ENCODE results near the gene HSPA6. TPM values are rescaled to one million over a fixed set of nuclear protein-coding genes. Genes with fewer than 3 reads are reported as not detected.
"Not testable (repeated sequence)": the region's sequence is repeated elsewhere in the genome, so short reads cannot be mapped to it uniquely, and the experiment has no call there.

HSPA6 gene
- total and polyA plus RNA-seq, 10 of the 15 experiments (the other 5 are each of a cell fraction or from before 2014, with no cell fraction given) = 0.05 to 8.8 (median 0.66) TPM

- H3K4me3 ChIP-seq; H3K4me2 ChIP-seq (ENCODE audit: control insufficient read depth, insufficient read depth); ATAC-seq; H3K27me3 ChIP-seq (replicated peaks in 1 of 2; ENCODE audit: control insufficient read depth in 2 of 2, insufficient read depth in 2 of 2, low read length in 1 of 2); H2AFZ ChIP-seq (ENCODE audit: control insufficient read depth, low read depth, low read length); H3K9me3 ChIP-seq (replicated peaks; ENCODE audit: control insufficient read depth, insufficient read depth, low read length); H3K4me1 ChIP-seq (ENCODE audit: control insufficient read depth, insufficient read depth, low read length); H3K9ac ChIP-seq (ENCODE audit: control insufficient read depth, insufficient read depth, low read length); in situ Hi-C loops (cut with MboI); H3K27ac ChIP-seq (ENCODE audit: control insufficient read depth, insufficient read depth); H3K79me2 ChIP-seq (ENCODE audit: control insufficient read depth, insufficient read depth, low read length); DNase-seq (ENCODE audit: low read depth, low spot score); BruUV-seq (replicated peaks); H4K20me1 ChIP-seq (ENCODE audit: control insufficient read depth, insufficient read depth); FAIRE-seq; H3K36me3 ChIP-seq (ENCODE audit: control insufficient read depth in 2 of 2, insufficient read depth in 2 of 2, low read length in 1 of 2): not testable (repeated sequence)
- intact Hi-C loops (cut with micrococcal nuclease; ENCODE audit: unreplicated experiment) = loop anchor here (10.0 kb wide), 1 partner anchor 138 kb away; no protein-coding TSS in a partner anchor
- TF ChIP-seq MEF2B (IDR thresholded peaks at IDR 0.05; ENCODE audit: partially characterized antibody, poor library complexity, severe bottlenecking) (peak; percentile 91), SPI1 (IDR thresholded peaks at IDR 0.05; ENCODE audit: borderline replicate concordance, insufficient read depth, low read depth, low read length) (peak; percentile 53; the same call in 1 of the 2 replicates)
- WGBS (ENCODE audit: insufficient coverage, insufficient replicate concordance, low lambda C conversion rate, missing lambda C conversion rate) = 82% methylated on average over 16 of the region's 16 CpGs
- RAD21 ChIA-PET (ENCODE audit: unreplicated experiment) = interaction anchor here (1.6 kb wide), 1 partner anchor 205 kb away, joined by 10 read pairs; no protein-coding TSS in a partner anchor
- POLR2A ChIA-PET = interaction anchor here (1.2 kb wide), 1 partner anchor 9 kb away, joined by 6 read pairs; no protein-coding TSS in a partner anchor
- SMC1A ChIA-PET (ENCODE audit: uncharacterized antibody, unreplicated experiment) = interaction anchor here (1.0 to 1.5 kb wide), 4 partner anchors 7 to 207 kb away, joined by 3 to 9 read pairs (median 6); no protein-coding TSS in a partner anchor
- CTCF ChIA-PET = interaction anchor here (0.7 to 1.6 kb wide), 5 partner anchors 9 to 206 kb away, joined by 3 to 6 read pairs (median 4); no protein-coding TSS in a partner anchor
Measured at GRCh38 chr1:161532644-161533567, 8.6 kb downstream of the HSPA6 start.

DNA sequence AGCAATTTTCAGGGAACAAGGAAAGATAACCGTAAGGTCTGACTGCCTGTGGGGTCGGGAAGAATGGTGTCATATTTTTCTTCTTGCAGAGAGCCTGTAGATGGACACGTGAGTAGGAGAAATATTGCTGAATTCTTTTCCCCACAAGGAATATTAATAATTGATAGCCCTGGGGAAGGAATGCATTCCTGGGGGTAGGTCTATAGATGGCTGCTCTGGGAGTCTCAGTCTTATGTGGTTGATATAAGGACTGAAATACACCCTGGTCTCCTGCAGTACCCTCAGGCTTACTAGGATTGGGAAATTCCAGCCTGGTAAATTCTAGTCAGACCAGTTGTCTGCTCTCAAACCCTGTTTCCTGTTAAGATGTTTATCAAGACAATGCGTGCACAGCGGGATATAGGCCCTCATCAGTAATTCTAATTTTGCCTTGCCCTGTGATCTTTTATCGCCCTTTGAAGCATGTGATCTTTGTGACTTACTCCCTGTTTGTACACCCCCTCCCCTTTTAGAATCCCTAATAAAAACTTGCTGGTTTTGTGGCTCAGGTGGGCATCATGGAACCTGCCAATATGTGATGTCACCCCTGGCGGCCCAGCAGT, 12.8 kb downstream of the HSPA6 start:
- ATAC-seq; CTCF ChIA-PET; H3K27ac ChIP-seq (ENCODE audit: control insufficient read depth, insufficient read depth); H3K9ac ChIP-seq (ENCODE audit: control insufficient read depth, insufficient read depth, low read length); H3K36me3 ChIP-seq (ENCODE audit: control insufficient read depth in 2 of 2, insufficient read depth in 2 of 2, low read length in 1 of 2); H3K4me3 ChIP-seq; FAIRE-seq; H3K79me2 ChIP-seq (ENCODE audit: control insufficient read depth, insufficient read depth, low read length); in situ Hi-C loops (cut with MboI); DNase-seq (ENCODE audit: low read depth, low spot score); SMC1A ChIA-PET (ENCODE audit: uncharacterized antibody, unreplicated experiment); H3K4me1 ChIP-seq (ENCODE audit: control insufficient read depth, insufficient read depth, low read length); POLR2A ChIA-PET; H3K4me2 ChIP-seq (ENCODE audit: control insufficient read depth, insufficient read depth); H2AFZ ChIP-seq (ENCODE audit: control insufficient read depth, low read depth, low read length); H3K9me3 ChIP-seq (replicated peaks; ENCODE audit: control insufficient read depth, insufficient read depth, low read length); H3K27me3 ChIP-seq (replicated peaks in 1 of 2; ENCODE audit: control insufficient read depth in 2 of 2, insufficient read depth in 2 of 2, low read length in 1 of 2); RAD21 ChIA-PET (ENCODE audit: unreplicated experiment); BruUV-seq (replicated peaks); H4K20me1 ChIP-seq (ENCODE audit: control insufficient read depth, insufficient read depth): not testable (repeated sequence)
- intact Hi-C loops (cut with micrococcal nuclease; ENCODE audit: unreplicated experiment) = loop anchor here (10.0 kb wide), 1 partner anchor 142 kb away; no protein-coding TSS in a partner anchor
- WGBS (ENCODE audit: insufficient coverage, insufficient replicate concordance, low lambda C conversion rate, missing lambda C conversion rate) = 72% methylated on average over 7 of the region's 7 CpGs

DNA sequence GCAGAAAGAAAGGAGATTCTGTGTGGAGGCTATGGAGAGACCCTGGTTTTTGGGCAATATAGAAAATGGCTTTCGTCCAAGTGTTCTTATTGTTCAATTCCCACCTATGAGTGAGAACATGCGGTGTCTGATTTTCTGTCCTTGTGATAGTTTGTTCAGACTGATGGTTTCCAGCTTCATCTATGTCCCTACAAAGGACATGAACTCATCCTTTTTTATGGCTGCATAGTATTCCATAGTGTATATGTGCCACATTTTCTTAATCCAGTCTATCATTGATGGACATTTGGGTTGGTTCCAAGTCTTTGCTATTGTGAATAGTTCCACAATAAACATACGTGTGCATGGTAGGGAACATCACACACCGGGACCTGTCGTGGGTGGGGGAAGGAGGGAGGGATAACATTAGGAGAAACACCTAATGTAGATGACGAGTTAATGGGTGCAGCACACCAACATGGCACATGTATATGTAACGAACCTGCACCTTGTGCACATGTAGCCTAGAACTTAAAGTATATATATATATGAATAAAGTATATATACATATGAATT, 14.7 kb downstream of the HSPA6 start:
- H3K4me2 ChIP-seq (ENCODE audit: control insufficient read depth, insufficient read depth) = peak overlapping the region; percentile 64
- H3K4me3 ChIP-seq = not testable (repeated sequence)
- POLR2A ChIA-PET = interaction anchor here (0.7 to 0.9 kb wide), 2 partner anchors 54 to 84 kb away, joined by 3 to 4 read pairs; no protein-coding TSS in a partner anchor

More for the DNA sequence above, 14.7 kb downstream of the HSPA6 start:
- DNase-seq (ENCODE audit: low read depth, low spot score); H3K9ac ChIP-seq (ENCODE audit: control insufficient read depth, insufficient read depth, low read length); ATAC-seq; BruUV-seq (replicated peaks); H3K36me3 ChIP-seq (ENCODE audit: control insufficient read depth in 2 of 2, insufficient read depth in 2 of 2, low read length in 1 of 2); H2AFZ ChIP-seq (ENCODE audit: control insufficient read depth, low read depth, low read length); in situ Hi-C loops (cut with MboI); FAIRE-seq; H3K27ac ChIP-seq (ENCODE audit: control insufficient read depth, insufficient read depth); H3K27me3 ChIP-seq (replicated peaks in 1 of 2; ENCODE audit: control insufficient read depth in 2 of 2, insufficient read depth in 2 of 2, low read length in 1 of 2); H3K79me2 ChIP-seq (ENCODE audit: control insufficient read depth, insufficient read depth, low read length); H4K20me1 ChIP-seq (ENCODE audit: control insufficient read depth, insufficient read depth); H3K9me3 ChIP-seq (replicated peaks; ENCODE audit: control insufficient read depth, insufficient read depth, low read length): not testable (repeated sequence)
- ChIA-PET CTCF (interaction anchor here (0.6 to 1.3 kb wide), 6 partner anchors 50 to 211 kb away, joined by 3 to 5 read pairs (median 4); partner anchors contain the start of gene DUSP12), RAD21 (ENCODE audit: unreplicated experiment) (interaction anchor here (0.7 to 1.8 kb wide), 5 partner anchors 33 to 202 kb away, joined by 3 to 8 read pairs (median 3); partner anchors contain the start of gene FCGR2A), SMC1A (ENCODE audit: uncharacterized antibody, unreplicated experiment) (interaction anchor here (1.2 to 1.5 kb wide), 2 partner anchors 10 to 199 kb away, joined by 3 to 15 read pairs; partner anchors contain the start of gene FCGR3A)
- intact Hi-C loops (cut with micrococcal nuclease; ENCODE audit: unreplicated experiment) = loop anchor here (10.0 kb wide), 1 partner anchor 144 kb away; no protein-coding TSS in a partner anchor
- H3K4me1 ChIP-seq (ENCODE audit: control insufficient read depth, insufficient read depth, low read length) = peaks cover 19% of the 10 kb centered on the region
- 78% methylated on average over 7 of the region's 7 CpGs for WGBS (ENCODE audit: insufficient coverage, insufficient replicate concordance, low lambda C conversion rate, missing lambda C conversion rate)

All from GM12878 (cell line).